HUES64 (cell line): ENCODE data around the gene FRMPD1.

ENCODE experiments used
- H3K27ac ChIP-seq: 2 replicates; pipeline ENCODE4 v1.7.0; 2013; ENCODE audit warnings: low read depth, low read length, inconsistent platforms
- H3K27me3 ChIP-seq: 2 replicates; pipeline ENCODE4 v1.6.1; 2013; ENCODE audit warnings: mild to moderate bottlenecking, low read length; ENCODE audit not compliant: insufficient read depth
- H3K36me3 ChIP-seq: 2 replicates; pipeline ENCODE4 v1.6.1; 2013; ENCODE audit warnings: mild to moderate bottlenecking, low read length; ENCODE audit not compliant: insufficient read depth
- H3K4me1 ChIP-seq: 2 replicates; pipeline ENCODE4 v1.6.1; 2013; ENCODE audit warnings: mild to moderate bottlenecking, low read length, moderate library complexity; ENCODE audit not compliant: insufficient read depth
- H3K4me3 ChIP-seq: 2 replicates; pipeline ENCODE4 v1.5.1; 2013; ENCODE audit warnings: mild to moderate bottlenecking, low read length, moderate library complexity
- H3K9ac ChIP-seq: 2 replicates; pipeline ENCODE4 v1.6.1; 2013; ENCODE audit warnings: mild to moderate bottlenecking, low read depth, low read length
- H3K9me3 ChIP-seq: 2 replicates; pipeline ENCODE4 v1.6.1; 2013; ENCODE audit warnings: low read depth, low read length; ENCODE audit not compliant: insufficient read depth
- WGBS: fragments of 150-250, 120-280 bp; methylation state at CpG from one replicate; pipeline ENCODE4 v1.1.7; 2013; ENCODE audit warnings: missing lambda C conversion rate; 5-methylcytosine and 5-hydroxymethylcytosine counted together

FRMPD1 gene

GRCh38 chr9:37787059-37787458, 136.3 kb downstream of the FRMPD1 start:
- 96% methylated on average over 45 of the region's 45 CpGs for WGBS
- Histone ChIP-seq H3K36me3 (peaks cover 19% of the 10 kb centered on the region), H3K4me1 (peaks cover 5% of the 10 kb centered on the region; the same call in 1 of the 2 replicates), H3K9me3 (no peaks in the 10 kb centered on the region), H3K4me3 (no peak overlapping the region), H3K9ac (no peak overlapping the region), H3K27me3 (peaks cover 13% of the 10 kb centered on the region; the same call in 1 of the 2 replicates), H3K27ac (no peak overlapping the region)

DNA sequence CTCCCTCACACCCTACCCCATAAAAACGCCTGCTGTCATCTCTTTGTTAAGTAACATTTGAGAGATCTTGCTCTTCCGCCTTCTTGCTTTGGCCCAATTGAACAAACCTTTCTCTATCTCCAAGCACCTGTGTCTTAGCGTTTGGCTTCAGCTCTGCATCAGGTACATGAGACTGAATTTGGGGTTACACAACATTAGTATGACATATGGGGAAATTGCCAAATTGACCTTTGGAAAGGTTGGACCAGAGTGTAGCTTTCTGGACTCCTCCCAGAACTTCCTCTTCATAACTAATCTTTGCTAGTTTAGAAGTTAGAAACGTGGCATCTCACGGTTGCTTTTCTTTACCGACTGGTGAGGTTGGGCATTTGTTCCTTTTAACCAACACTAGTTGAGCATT, 137.6 kb downstream of the FRMPD1 start:
- Histone ChIP-seq H3K4me3 (no peak overlapping the region), H3K27ac (no peak overlapping the region), H3K9me3 (no peaks in the 10 kb centered on the region), H3K4me1 (peaks cover 5% of the 10 kb centered on the region; the same call in 1 of the 2 replicates), H3K27me3 (peaks cover 24% of the 10 kb centered on the region; the same call in 1 of the 2 replicates), H3K36me3 (peaks cover 6% of the 10 kb centered on the region), H3K9ac (no peak overlapping the region)
- WGBS, result 89% methylated on average over 6 of the region's 6 CpGs

DNA sequence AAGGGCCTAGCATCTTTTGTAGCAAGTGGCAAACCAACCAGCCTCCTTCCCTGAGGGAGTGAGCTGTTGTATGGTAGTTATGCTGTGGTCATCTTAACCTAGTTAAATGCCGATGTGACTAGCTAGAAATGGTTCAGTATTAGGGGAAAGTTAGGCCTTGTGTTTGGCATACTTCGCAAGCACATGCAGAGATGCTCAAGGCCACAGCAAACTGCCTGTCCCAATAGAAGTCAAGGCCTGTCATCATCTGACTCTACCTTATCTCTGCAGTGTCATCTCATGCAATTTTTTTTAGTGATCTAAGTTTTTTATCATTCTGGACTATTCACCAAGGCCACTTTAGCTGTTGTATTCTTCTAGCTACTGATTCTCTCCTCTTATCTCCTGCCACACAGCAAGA, 139.3 kb downstream of the FRMPD1 start:
- 87% methylated on average over 2 of the region's 2 CpGs for WGBS
- Histone ChIP-seq H3K9me3 (no peaks in the 10 kb centered on the region), H3K9ac (no peak overlapping the region), H3K36me3 (no peaks in the 10 kb centered on the region), H3K27ac (no peak overlapping the region), H3K4me3 (no peak overlapping the region), H3K27me3 (peaks cover 32% of the 10 kb centered on the region; the same call in 1 of the 2 replicates), H3K4me1 (no peaks in the 10 kb centered on the region)

- Histone ChIP-seq H3K9me3 (no peaks in the 10 kb centered on the region), H3K9ac (no peak overlapping the region), H3K36me3 (no peaks in the 10 kb centered on the region), H3K4me1 (no peaks in the 10 kb centered on the region), H3K27ac (no peak overlapping the region), H3K4me3 (no peak overlapping the region), H3K27me3 (peaks cover 36% of the 10 kb centered on the region; the same call in 1 of the 2 replicates)
- WGBS, result 87% methylated on average over 3 of the region's 5 CpGs
These were observed 141.4 kb downstream of the FRMPD1 start for GRCh38 chr9:37792122-37792521.

DNA sequence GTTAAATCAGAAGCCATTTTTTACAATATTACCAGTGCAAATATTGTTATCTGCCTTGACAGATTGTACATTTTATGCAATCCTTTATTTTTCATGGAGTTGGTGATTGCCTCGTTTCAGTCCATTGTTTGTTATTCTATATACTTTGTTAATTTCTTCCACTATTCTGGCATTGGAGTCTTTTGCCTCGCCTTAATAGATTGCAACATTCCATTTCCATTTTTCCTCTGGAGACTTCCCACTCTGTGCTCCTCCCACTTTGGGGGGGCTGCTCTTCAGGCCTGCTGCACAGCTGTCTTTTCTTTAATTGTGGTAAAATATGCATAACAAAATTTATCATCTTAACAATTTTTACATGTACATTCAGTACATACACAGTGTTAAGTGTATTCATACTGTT, 145.5 kb downstream of the FRMPD1 start:
- Histone ChIP-seq H3K9ac (no peak overlapping the region), H3K4me1 (no peaks in the 10 kb centered on the region), H3K27ac (no peak overlapping the region), H3K9me3 (no peaks in the 10 kb centered on the region), H3K4me3 (no peak overlapping the region), H3K27me3 (peaks cover 27% of the 10 kb centered on the region; the same call in 1 of the 2 replicates), H3K36me3 (no peaks in the 10 kb centered on the region)
- WGBS, result 100% methylated on average over 1 of the region's 2 CpGs
